Fibroblast of skin of abdomen (primary cell): ENCODE results near the gene CCSER1.
A peak's percentile ranks its signal among the peaks of the same experiment; 100 is the strongest.

Source experiments
- DNase-seq: peaks from one replicate; pipeline ENCODE4 v3.0.0-alpha.2; 2013

The CCSER1 gene

GRCh38 chr4:90977726-90978125 is 850.5 kb downstream of the CCSER1 start:
- DNase-seq, result no peak

GRCh38 chr4:90979556-90979955 is 852.4 kb downstream of the CCSER1 start:
- DNase-seq, result no peak

GRCh38 chr4:90982813-90983212 is 855.6 kb downstream of the CCSER1 start:
- DNase-seq, result no peak

- DNase-seq, result no peak
Measured at GRCh38 chr4:90990284-90990683, 863.1 kb downstream of the CCSER1 start.

- no peak for DNase-seq
Measured at GRCh38 chr4:90992213-90992612, 865.0 kb downstream of the CCSER1 start.

- peak; percentile 9 for DNase-seq
Measured at GRCh38 chr4:90994851-90995574, 867.8 kb downstream of the CCSER1 start.

- no peak for DNase-seq
Measured at GRCh38 chr4:90995996-90996395, 868.8 kb downstream of the CCSER1 start.

GRCh38 chr4:90996813-90997212 is 869.6 kb downstream of the CCSER1 start:
- DNase-seq, result no peak

GRCh38 chr4:91015861-91016260 is 888.7 kb downstream of the CCSER1 start:
- no peak for DNase-seq

GRCh38 chr4:91019513-91019912 is 892.3 kb downstream of the CCSER1 start:
- no peak for DNase-seq

GRCh38 chr4:91025241-91026148 is 898.3 kb downstream of the CCSER1 start:
- DNase-seq, result no peak

- DNase-seq, result no peak
Measured at GRCh38 chr4:91028228-91028627, 901.0 kb downstream of the CCSER1 start.

GRCh38 chr4:91031761-91032160 is 904.6 kb downstream of the CCSER1 start:
- DNase-seq, result no peak

GRCh38 chr4:91032725-91033445 is 905.7 kb downstream of the CCSER1 start:
- no peak for DNase-seq

- peak; percentile 1 for DNase-seq
Measured at GRCh38 chr4:91035276-91035675, 908.1 kb downstream of the CCSER1 start.

- DNase-seq, result no peak
Measured at GRCh38 chr4:91037951-91038350, 910.8 kb downstream of the CCSER1 start.

GRCh38 chr4:91057871-91058270 is 930.7 kb downstream of the CCSER1 start:
- DNase-seq, result no peak

- peak; percentile 7 for DNase-seq
Measured at GRCh38 chr4:91058345-91058744, 931.2 kb downstream of the CCSER1 start.

GRCh38 chr4:91064157-91064853 is 937.1 kb downstream of the CCSER1 start:
- DNase-seq, result peak; percentile 5

- DNase-seq, result no peak
Measured at GRCh38 chr4:91065117-91065516, 937.9 kb downstream of the CCSER1 start.

- no peak for DNase-seq
Measured at GRCh38 chr4:91070736-91071135, 943.5 kb downstream of the CCSER1 start.

- no peak for DNase-seq
Measured at GRCh38 chr4:91076147-91076546, 949.0 kb downstream of the CCSER1 start.
